ENCODE results near the gene OR6N2. TPM values are rescaled to one million over a fixed set of nuclear protein-coding genes. Genes with fewer than 3 reads are reported as not detected.

The OR6N2 gene
- total RNA-seq, 4 donors from 2014 or later = not detected

DNA sequence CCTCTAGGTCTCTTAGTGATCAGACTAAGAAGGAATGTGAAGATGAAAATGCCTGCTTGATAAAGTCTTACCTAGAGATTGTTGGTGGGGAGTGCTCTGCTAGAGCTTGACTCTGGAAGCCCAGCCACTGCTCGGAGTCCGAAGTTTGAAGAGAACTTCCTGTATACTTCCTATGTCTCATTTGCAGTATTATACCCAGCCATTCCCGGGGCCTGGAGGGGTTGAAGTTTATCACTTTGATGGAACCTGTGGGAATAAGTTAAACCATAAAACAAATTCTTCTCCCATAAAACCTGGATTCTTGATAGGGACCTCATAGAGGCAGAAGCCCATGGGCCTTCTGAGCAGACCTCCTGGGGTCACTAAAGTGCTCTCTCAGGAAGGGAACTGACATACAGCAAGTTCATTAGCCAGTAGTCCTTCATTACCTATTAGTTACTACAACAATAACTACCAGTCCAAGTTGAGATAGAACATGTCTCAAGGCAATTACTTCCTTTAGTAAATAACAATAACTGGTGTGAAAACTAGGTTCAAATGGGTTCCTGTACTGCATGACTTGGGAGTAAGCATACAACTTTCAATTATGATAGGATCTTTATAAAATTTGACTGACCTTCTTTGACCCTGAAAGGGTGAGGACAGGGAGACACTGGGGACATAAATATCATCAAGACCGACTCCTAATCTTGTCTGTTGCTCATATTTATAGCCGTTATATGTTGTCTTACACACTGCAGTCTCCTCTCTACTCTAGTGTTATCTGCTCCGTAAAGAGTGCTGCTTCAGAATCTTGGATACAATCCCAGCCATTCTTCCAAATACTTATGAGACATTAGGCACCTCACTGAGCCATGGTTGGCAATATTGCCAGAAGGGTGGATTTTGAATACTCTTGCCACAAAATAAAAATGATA is 8.8 kb downstream of the OR6N2 start, which contains the start of gene OR6N1:
Gene OR6N1, minus strand, starts transcription at position 246 of the 917 bp plus-strand sequence. CDS start 5,513 bp downstream, outside the sequence.
- H3K36me3 ChIP-seq = no peaks in the 10 kb centered on the region
- H3K27ac ChIP-seq = no peak within 1 kb of the TSS
- 54% methylated on average over 6 of the region's 6 CpGs for WGBS
- H3K27me3 ChIP-seq = no peaks in the 10 kb centered on the region
- DNase-seq (ENCODE audit: low spot score in 2 of 2) = no peak
- no peaks in the 10 kb centered on the region for H3K9me3 ChIP-seq
- no peak within 1 kb of the TSS for H3K4me3 ChIP-seq
- TF ChIP-seq POLR2A (IDR thresholded peaks at IDR 0.05) = no peak
- TF ChIP-seq POLR2AphosphoS5 (IDR thresholded peaks at IDR 0.05) = no peak
- no peak for TF ChIP-seq EP300 (IDR thresholded peaks at IDR 0.05)
- TF ChIP-seq, protein P1, sequence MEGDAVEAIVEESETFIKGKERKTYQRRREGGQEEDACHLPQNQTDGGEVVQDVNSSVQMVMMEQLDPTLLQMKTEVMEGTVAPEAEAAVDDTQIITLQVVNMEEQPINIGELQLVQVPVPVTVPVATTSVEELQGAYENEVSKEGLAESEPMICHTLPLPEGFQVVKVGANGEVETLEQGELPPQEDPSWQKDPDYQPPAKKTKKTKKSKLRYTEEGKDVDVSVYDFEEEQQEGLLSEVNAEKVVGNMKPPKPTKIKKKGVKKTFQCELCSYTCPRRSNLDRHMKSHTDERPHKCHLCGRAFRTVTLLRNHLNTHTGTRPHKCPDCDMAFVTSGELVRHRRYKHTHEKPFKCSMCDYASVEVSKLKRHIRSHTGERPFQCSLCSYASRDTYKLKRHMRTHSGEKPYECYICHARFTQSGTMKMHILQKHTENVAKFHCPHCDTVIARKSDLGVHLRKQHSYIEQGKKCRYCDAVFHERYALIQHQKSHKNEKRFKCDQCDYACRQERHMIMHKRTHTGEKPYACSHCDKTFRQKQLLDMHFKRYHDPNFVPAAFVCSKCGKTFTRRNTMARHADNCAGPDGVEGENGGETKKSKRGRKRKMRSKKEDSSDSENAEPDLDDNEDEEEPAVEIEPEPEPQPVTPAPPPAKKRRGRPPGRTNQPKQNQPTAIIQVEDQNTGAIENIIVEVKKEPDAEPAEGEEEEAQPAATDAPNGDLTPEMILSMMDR (IDR thresholded peaks at IDR 0.05) = no peak
- no peaks in the 10 kb centered on the region for H3K4me1 ChIP-seq

DNA sequence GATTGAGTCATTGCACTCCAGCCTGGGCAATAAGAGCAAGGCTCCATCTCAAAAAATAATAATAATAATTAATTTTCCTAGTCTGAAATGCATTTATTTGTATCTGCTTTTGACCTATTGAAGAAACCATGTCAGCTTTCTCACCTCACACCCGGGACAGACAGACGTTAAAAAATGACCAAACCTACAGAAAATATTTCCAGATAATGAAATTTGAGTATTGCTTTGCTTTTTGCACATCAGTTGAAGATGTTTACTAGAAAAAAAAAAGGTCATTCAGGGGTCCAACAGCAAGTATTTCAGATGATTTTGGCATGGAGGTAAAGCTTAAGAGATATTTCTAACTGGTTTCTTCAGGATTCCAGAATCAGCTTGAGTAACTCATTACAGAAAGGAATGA is 26.6 kb downstream of the OR6N2 start, which contains the start of gene OR6K6:
Gene OR6K6, plus strand, starts transcription at position 301 of the 400 bp plus-strand sequence. CDS start 168 bp downstream, outside the sequence.
- no peak within 1 kb of the TSS for H3K4me3 ChIP-seq
- TF ChIP-seq, protein P1 (IDR thresholded peaks at IDR 0.05) = no peak
- TF ChIP-seq POLR2AphosphoS5 (IDR thresholded peaks at IDR 0.05) (no peak), EP300 (IDR thresholded peaks at IDR 0.05) (no peak), POLR2A (IDR thresholded peaks at IDR 0.05) (no peak)
- no peaks in the 10 kb centered on the region for H3K27me3 ChIP-seq
- no peaks in the 10 kb centered on the region for H3K9me3 ChIP-seq
- no peak for DNase-seq (ENCODE audit: low spot score in 2 of 2)
- H3K4me1 ChIP-seq = no peaks in the 10 kb centered on the region
- H3K36me3 ChIP-seq = no peaks in the 10 kb centered on the region
- H3K27ac ChIP-seq = no peak within 1 kb of the TSS
- 86% methylated on average over 2 of the region's 2 CpGs for WGBS

DNA sequence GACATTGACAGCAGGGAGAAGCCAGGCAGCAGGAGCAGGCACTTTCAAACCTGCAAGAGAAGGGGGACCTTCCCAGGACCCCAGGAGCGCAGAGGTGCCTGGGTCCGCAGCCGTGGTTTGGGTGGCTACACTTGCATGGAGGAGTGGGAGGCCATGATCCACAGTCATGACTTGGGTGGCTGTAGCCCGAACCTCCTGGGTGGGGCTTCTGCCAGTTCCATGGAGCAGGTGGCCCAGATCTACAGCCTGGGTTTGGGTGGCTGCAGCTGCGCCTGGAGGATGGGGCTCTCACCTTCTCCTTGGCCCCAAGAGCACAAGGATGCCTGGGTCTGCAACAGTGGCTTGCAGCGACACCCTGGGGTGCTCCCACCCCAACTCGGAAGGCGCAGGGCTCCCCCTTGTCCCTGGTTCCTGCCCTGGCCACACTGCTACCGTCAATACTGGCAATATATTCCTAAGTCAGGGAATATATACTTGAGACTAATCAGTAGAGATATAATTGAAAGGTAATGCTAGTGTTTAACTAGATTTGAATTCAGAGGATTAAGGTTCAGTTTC is 28.8 kb downstream of the OR6N2 start:
- Histone ChIP-seq H3K27ac (no peak overlapping the region), H3K36me3 (no peaks in the 10 kb centered on the region), H3K4me1 (no peaks in the 10 kb centered on the region), H3K9me3 (no peaks in the 10 kb centered on the region), H3K4me3 (no peak overlapping the region), H3K27me3 (no peaks in the 10 kb centered on the region)
- TF ChIP-seq EP300 (IDR thresholded peaks at IDR 0.05) (no peak), POLR2AphosphoS5 (IDR thresholded peaks at IDR 0.05) (no peak)
- TF ChIP-seq, protein P1 (IDR thresholded peaks at IDR 0.05) = no peak
- no peak for DNase-seq (ENCODE audit: low spot score in 2 of 2)
- 93% methylated on average over 6 of the region's 9 CpGs for WGBS

DNA sequence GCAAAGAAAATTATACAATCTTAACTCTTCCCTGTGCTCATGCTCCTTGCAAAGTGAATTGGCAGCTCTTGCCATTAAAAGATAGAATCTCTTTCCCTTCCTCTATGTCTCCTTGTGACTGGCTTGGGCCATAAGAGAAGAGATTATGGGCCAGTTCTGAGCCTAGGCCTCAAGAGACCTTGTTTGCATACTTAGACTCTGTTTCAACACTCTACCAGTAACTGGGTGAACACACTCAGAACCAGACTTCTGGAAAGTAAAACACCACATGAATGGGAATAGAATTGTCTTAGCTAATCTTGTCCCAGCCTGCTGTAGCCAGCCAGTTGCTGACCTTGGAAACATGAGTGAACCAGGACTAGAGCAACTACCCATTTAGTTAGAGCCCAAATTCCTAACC is 45.2 kb downstream of the OR6N2 start:
- H3K36me3 ChIP-seq = no peaks in the 10 kb centered on the region
- no peak overlapping the region for H3K4me3 ChIP-seq
- no peak for DNase-seq (ENCODE audit: low spot score in 2 of 2)
- TF ChIP-seq, protein P1 (IDR thresholded peaks at IDR 0.05) = no peak
- TF ChIP-seq POLR2AphosphoS5 (IDR thresholded peaks at IDR 0.05) = no peak
- no peak for TF ChIP-seq POLR2A (IDR thresholded peaks at IDR 0.05)
- TF ChIP-seq EP300 (IDR thresholded peaks at IDR 0.05) = no peak
- no peaks in the 10 kb centered on the region for H3K4me1 ChIP-seq
- no peaks in the 10 kb centered on the region for H3K9me3 ChIP-seq
- no peak overlapping the region for H3K27ac ChIP-seq
- H3K27me3 ChIP-seq = peaks cover 3% of the 10 kb centered on the region

DNA sequence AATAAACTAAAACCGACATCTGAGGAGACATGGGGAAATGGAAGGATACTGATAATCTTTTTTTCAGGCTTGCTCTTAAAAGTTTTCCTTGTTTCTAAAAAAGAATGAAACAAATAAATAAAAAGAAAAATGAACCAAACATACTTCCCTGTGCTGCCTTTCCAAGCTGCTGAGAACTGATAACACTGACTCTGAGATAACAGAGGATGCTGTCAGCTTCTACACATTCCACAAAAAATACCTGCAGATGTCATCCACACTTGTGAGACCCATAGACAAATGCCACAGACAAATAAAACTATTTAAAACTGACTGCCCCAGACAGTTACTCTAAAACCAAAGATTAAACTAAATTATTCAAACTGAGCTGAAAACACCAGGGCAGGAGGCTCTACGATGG is 48.5 kb downstream of the OR6N2 start:
- Histone ChIP-seq H3K27ac (no peak overlapping the region), H3K4me3 (no peak overlapping the region), H3K36me3 (no peaks in the 10 kb centered on the region), H3K9me3 (no peaks in the 10 kb centered on the region), H3K27me3 (peaks cover 3% of the 10 kb centered on the region), H3K4me1 (no peaks in the 10 kb centered on the region)
- no peak for DNase-seq (ENCODE audit: low spot score in 2 of 2)
- 55% methylated on average over 2 of the region's 2 CpGs for WGBS
- TF ChIP-seq EP300 (IDR thresholded peaks at IDR 0.05) = no peak
- TF ChIP-seq, protein P1 (IDR thresholded peaks at IDR 0.05) = no peak
- TF ChIP-seq POLR2A (IDR thresholded peaks at IDR 0.05) = no peak
- no peak for TF ChIP-seq POLR2AphosphoS5 (IDR thresholded peaks at IDR 0.05)

Data from suprapubic skin (tissue), 4 donors.